GDM1 (cell line): ENCODE data around the gene NRXN3.
"Not testable (repeated sequence)": the region's sequence is repeated elsewhere in the genome, so short reads cannot be mapped to it uniquely, and the experiment has no call there.

Experiments
- DNase-seq: peaks from one replicate; lab custom pipeline; 2025; lab: John Stamatoyannopoulos, UW

The NRXN3 gene

GRCh38 chr14:79076428-79076827 lies 906.3 kb downstream of the NRXN3 start:
- DNase-seq = no peak

DNA sequence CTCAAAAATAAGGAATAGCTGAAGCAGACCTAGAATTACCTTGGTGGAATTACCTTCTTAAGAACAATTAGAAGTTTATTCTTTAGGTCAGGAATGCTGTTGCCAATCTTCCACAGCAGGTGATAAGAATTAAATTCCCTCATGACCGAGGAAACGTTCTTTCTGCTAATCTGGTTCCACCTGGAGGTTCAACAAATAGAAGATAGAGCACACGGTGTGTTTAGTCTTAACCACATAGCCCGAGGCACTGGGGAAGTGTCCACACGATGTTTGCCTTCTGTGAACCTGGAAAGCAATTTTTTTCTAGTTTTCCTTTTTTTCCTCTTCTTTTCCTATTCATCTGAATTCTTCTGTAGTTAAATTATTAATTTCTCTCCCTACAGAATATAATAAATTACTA lies 906.9 kb downstream of the NRXN3 start:
- no peak for DNase-seq

- DNase-seq = no peak
These were observed 909.9 kb downstream of the NRXN3 start for GRCh38 chr14:79080040-79080439.

DNA sequence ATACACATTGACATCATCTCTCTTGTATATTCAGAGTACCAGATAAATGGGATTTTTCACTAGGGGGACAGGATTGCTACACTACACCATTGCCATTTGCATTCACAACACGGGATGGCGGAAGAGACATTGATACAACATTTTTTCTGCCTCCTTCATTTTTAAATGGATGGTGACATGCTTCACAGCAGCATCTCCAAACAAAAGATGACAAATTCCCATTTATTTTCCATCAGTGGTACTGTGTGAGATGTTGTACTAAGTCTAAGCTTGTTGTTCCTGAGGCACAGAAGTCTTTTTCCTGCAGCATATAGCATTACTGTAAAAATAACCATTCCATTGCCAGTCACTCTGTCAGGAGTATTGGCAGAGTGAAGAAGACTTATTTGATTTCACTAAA lies 912.7 kb downstream of the NRXN3 start:
- no peak for DNase-seq

DNA sequence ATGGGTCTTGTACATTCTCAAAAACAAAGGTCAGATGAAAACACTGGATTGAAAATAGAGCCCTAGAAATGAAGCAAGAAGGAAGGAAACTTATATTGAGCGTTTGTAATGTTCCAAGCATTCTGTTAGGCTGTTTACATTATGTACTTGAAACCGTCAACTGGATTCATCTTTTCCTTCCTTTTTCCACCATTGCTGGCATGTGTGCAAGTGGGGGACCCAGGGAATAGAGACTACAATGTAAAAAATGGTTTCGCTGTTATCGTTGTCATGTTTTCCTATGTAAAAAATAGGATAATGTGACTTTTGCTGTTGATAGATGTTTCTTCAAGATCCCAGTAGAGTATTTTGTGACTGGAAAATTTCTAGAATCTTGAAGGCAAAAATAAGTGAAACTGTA lies 913.2 kb downstream of the NRXN3 start:
- no peak for DNase-seq

GRCh38 chr14:79084861-79085260 lies 914.7 kb downstream of the NRXN3 start:
- no peak for DNase-seq

DNA sequence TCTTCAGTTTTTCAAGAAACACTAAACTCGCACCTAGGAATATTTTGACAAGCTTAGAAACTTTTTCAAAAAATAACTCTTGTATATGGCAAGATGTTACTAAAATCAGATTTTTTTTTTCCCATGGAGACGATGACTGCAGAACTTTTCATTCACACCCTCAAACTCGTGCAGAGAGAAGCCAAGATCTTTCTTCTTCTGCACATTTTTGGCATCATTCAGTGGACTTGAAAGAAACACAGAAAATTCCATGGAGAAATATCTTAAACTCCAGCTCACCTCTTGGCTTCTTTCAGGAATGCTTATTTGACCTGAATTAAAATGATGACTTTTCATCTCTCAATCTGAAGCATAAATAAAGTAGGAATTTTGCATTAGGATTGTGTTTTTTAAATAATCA lies 919.4 kb downstream of the NRXN3 start:
- DNase-seq = no peak

DNA sequence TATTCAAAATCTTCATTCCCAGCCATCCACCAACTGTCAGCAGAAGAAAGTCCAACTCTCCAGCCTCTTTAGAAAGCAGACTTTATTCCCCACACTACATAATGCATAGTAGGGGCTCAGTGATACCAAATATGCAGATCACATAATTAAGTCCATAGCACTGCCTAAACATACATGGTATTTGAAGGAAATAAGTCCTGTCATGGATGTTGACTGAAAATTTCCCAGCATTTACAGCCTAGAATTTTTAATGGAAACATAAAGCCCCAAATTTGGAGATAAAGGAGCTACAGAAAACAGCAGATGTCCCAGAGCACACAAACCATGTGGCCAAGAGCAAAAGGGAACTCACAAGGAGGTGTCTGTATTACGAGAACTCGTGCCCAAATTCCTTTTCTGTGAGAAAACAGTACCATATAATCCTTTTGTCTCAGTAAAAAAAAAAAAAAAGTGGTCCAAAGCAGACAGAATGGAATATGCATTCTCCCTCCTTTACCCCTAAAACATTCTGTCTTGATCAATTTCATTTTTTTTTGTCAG lies 920.5 kb downstream of the NRXN3 start:
- DNase-seq = no peak

- DNase-seq = no peak
These were observed 921.3 kb downstream of the NRXN3 start for GRCh38 chr14:79091381-79091963.

GRCh38 chr14:79093531-79093930 lies 923.4 kb downstream of the NRXN3 start:
- no peak for DNase-seq

DNA sequence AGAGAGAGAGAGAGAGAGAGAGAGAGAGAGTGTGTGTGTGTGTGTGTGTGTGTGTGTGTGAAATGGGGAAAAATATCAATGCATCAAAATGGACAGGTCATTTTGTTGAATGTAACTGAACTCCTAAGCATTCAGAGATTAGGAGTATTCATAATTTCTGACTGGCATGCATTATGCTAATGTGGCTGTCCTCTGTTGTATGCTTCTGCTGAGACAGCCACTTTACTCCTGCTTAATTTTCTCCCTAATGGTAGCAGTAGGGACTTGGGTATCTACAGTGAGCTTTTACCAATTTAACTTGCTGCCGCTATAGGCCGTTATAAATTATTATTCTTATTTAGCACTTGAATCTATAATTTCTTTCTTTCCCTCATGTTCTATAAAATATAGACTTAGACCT lies 924.8 kb downstream of the NRXN3 start:
- no peak for DNase-seq

DNA sequence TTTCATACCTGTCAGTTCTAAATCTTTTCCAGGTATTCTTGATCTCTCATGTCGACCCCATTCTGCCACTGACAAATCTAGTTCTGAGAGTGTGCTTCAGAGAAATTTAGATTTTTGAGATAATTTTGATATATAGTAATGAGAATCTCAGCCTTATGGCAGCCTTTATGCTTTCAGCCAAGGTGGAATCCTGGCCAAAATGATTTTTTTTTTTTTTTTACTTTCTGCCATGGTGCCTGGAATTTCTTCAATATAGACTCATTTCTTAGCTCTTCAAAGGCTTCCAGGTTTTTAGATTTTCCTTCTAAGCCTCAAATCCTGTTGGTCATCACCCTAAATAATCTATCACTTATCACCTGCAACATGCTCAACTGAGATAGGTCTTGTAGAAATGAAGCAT lies 926.6 kb downstream of the NRXN3 start:
- no peak for DNase-seq

DNA sequence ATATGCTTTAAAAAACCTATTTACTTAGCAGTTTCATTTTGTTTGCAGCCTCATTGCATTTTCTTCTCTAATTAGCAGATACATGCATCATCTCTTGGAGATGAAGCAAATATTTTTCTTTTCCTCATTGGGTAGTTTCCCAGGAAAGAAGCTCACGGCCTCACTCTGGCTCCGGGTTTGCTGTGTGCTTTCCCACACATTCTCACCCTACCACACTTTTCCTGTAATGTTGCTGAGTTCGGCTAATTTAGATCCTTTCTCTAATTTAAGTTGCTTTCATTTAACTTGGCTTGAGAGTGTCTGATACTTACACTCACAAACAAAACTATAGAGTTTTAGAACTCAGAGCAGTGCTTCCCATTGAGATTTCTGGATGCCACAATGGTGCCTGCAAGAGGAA lies 928.2 kb downstream of the NRXN3 start:
- no peak for DNase-seq

DNA sequence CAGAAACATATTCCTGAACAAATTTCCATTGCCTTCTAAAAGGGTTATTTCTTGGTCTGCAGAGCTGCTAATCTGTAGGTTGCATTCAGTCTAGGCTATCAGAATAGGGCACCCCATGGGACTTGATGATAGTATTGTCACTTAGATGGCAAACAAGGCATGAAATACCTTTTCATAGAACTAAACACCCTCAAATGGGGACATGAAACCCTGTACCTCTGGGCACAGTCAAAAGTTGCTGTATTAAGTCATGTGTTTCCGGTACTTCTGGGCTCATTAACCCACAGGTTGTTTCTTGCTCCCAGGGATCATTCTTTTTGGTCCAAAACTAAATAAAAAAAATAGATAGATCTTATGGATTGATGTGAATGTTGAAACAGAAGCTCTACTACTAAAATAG lies 930.4 kb downstream of the NRXN3 start:
- DNase-seq = no peak

DNA sequence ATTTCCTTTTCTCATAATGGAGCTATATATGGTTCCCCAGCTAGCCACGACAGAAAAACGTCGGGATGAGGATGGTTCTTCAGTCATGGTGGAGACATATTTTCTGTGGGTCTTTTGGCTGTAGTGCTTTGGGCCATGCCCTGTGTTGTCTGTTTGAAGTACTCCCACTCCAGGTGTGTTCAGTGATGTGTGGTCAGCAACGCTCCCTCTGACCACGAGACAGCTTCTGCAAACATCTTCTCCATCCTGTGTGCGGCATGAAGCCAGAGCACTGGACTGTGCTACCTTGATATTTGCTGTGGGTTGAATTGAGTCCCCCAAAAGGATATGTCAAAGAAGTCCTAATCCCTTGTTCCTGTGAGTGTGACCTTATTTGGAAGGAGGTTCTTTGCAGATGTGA lies 931.2 kb downstream of the NRXN3 start:
- DNase-seq = no peak

DNA sequence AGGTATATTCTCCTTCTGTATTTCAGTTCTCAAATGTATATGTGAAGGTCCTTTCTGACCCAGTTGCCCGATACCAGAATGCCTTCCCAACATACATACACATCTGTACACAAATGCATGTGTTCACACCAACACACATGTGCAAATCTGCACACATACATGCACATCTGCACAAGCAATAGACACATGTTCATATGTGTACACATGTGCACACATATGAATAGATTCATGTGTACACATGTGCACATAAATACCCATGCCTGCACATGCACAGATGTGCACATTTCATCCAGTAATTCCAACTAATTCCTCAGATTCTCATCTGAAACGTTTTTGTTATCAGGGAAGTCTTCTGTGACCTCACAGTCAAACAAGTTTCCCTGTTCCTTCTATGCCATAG lies 933.6 kb downstream of the NRXN3 start:
- no peak for DNase-seq

- not testable (repeated sequence) for DNase-seq
These were observed 940.4 kb downstream of the NRXN3 start for GRCh38 chr14:79110564-79110963.

- DNase-seq = no peak
These were observed 941.9 kb downstream of the NRXN3 start for GRCh38 chr14:79111987-79112501.

DNA sequence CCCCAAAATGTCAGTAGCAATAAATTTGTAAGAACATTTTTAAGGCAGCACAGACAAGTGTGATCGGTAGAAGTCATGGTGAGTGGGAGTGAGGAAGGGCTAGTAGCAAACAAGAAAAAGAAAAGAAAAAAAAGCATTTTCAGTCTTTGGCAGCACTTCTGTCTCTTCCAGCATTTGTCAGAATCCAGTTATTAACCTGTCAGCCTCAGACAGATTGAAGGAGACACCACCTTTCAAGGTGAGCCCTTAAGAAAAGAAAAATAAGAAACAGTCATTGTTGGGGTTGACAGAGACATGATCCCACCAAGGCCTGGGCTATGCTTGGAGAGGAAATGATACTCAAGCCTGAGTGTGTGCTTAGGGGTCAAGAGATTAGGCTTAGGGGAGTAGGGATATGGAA lies 947.4 kb downstream of the NRXN3 start:
- no peak for DNase-seq

DNA sequence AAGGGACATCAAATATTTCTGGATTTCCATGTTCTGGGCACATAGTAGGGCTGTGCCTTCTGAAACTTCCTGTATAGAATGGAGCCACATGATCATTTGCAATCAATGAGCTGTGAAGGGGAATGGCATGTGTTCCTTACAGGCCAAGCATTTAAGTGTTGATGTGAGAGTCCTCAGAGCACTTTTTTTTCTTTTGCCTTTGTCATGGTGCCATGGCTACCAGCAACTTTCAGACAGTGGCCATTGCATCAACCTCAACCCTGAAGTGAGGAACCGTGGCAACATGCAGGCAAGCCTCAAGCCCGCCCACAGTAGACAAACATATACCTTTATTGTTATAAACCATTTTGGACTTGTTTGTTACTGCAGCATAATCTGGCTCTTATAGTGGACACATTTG lies 948.1 kb downstream of the NRXN3 start:
- DNase-seq = no peak

- no peak for DNase-seq
These were observed 964.2 kb downstream of the NRXN3 start for GRCh38 chr14:79134361-79134760.

DNA sequence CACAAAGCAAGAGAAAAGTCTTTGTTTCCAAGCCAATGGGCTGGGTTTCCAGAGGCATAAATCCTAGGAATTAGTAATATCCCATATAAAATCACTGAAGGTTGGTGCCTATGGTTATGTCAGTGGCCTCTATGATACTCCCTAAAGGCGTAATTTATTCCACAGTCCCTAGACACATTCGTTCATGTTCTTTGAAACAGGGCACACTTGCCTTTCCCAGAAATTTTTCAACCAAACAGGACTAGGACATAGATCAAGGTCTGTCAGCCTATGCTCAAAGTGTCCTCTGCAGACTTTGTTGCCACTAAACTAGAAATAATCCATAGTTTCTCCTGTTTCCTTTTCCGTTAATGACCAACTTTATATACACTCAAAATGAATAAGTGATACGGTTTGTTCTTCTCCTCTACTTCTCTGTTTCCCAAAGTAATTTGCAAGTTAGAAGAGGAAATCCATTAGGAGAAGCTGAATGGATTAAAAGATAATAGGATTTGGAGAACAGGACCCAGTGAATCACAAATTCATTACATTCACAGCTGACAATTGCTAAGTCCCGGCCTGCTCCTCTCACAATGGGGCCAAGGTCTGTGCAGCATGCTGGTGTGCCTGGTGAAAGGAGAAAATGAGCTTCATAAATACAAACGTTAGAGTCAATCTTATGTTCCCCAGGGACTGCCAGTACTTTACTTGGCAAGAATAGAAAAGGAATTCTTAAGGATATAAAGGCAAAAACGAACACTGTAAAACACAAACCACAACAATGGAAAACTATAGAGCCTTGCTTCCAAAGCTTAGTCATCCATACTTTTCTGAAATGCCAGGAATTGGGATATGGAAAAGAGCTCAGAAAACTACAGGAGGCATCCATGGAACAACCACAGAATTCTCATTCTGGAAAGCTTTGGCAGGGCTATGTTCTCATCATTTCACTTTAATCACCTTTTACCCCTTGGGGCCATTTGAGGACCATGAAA lies 966.2 kb downstream of the NRXN3 start:
- DNase-seq = no peak

DNA sequence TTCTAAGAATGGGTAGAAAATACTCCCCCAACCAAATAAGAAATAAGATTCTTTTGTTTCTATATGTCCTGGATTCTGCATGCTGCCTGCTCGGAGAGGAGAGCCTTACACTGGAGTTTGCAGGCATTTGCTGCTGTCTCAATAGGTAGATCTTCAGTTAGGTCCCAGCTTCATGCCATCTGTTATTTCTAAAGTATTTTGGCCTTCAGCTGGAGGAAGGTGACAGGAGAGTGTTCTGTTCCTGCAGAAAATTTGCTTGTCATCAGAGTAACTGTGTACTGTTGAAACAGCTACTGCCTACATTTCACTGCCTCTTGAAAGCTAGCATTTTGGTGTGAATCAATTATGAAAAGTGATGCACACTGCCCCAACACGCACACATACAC lies 966.9 kb downstream of the NRXN3 start:
- DNase-seq = no peak
